ENCODE data around the gene IQGAP3. TPM values are rescaled to one million over a fixed set of nuclear protein-coding genes. Genes with fewer than 3 reads are reported as not detected.

The IQGAP3 gene
- polyA plus RNA-seq, 3 donors: 0.03 to 0.24 TPM; not detected in 1

DNA sequence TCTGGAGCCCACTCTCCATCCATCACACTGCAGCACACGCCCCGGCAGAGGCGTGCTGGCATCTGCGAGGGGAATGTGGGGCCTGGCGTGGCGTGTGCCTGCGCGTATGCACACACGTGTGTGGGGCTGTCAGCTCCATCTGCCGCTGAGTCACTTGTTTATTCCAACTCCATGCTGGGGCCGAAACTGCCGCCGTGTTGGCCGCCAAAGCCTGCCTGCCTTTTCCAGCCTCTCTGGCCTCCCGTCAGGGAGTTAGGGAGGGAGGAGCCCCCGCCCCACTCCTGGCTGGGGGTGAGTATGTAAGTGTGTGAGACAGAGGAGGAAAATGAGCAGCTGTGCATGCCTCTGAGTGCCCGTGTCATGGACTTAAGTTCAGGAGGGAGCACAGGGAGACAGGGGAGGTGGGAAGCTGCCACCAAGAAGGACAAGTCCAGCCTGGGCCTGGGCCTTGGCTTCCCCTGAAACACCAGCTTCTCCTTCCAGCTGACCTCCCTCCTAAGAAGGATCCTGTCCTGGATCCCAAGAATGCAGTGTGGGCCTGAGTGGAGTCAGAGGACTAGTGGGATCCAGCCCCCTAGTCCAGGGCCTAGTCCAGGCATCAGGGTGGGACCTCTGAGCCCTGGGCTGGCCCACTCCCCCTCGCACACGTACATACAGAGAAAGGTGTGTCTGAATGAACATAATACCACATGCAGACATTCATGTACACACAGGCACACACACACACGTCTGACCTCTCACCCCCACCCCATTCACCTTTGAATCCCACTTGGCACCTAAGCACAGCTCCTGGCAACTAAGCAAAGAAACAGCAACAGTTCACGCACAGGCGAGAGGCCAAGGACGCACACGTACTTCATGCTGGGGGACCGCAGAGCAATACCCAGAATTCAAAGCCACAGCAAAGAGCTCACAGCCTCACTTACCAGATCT is 96.5 kb downstream of the IQGAP3 start:
- Mint-ChIP-seq H3K36me3 (peaks cover 89 to 99% of the 10 kb centered on the region in 2 donors), H3K27ac (peak overlapping the region in 5 of 7 donors; percentile 31 to 63 (median 53)), H3K4me3 (no peak overlapping the region), H3K9me3 (peaks cover 0 to 2% (median 0%) of the 10 kb centered on the region in 7 donors), H3K4me1 (peaks cover 14% of the 10 kb centered on the region), H3K27me3 (ENCODE audit: low read depth in 3 of 3) (peaks cover 0 to 4% (median 0%) of the 10 kb centered on the region in 3 donors)
- H2AFZ ChIP-seq (ENCODE audit: insufficient read depth, low read depth, low read length, poor library complexity, severe bottlenecking): no peak overlapping the region
- H4K20me1 ChIP-seq (ENCODE audit: insufficient read depth, low read length): peaks cover 94% of the 10 kb centered on the region
- H3K79me2 ChIP-seq (ENCODE audit: insufficient read depth, low read length): peaks cover 77% of the 10 kb centered on the region
- TF ChIP-seq, protein P1, sequence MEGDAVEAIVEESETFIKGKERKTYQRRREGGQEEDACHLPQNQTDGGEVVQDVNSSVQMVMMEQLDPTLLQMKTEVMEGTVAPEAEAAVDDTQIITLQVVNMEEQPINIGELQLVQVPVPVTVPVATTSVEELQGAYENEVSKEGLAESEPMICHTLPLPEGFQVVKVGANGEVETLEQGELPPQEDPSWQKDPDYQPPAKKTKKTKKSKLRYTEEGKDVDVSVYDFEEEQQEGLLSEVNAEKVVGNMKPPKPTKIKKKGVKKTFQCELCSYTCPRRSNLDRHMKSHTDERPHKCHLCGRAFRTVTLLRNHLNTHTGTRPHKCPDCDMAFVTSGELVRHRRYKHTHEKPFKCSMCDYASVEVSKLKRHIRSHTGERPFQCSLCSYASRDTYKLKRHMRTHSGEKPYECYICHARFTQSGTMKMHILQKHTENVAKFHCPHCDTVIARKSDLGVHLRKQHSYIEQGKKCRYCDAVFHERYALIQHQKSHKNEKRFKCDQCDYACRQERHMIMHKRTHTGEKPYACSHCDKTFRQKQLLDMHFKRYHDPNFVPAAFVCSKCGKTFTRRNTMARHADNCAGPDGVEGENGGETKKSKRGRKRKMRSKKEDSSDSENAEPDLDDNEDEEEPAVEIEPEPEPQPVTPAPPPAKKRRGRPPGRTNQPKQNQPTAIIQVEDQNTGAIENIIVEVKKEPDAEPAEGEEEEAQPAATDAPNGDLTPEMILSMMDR (IDR thresholded peaks at IDR 0.05): no peak
- H3K27ac ChIP-seq (ENCODE audit: low read depth in 1 of 2, low read length in 2 of 2): peak overlapping the region in 1 of 2 donors; percentile 13
- no peaks in the 10 kb centered on the region for H3K27me3 ChIP-seq (ENCODE audit: control insufficient read depth in 2 of 2, insufficient read depth in 2 of 2, low read length in 2 of 2)
- H3K4me2 ChIP-seq (replicated peaks; ENCODE audit: extremely low read depth, low read length, poor library complexity, severe bottlenecking): no peak overlapping the region
- no peaks in the 10 kb centered on the region for H3K9me3 ChIP-seq (replicated peaks in 1 of 2; ENCODE audit: control insufficient read depth in 1 of 2, insufficient read depth in 1 of 2, low read length in 2 of 2)
- intact Hi-C loops (cut with micrococcal nuclease): loop anchor here in 1 of 2 donors (5.0 kb wide), 1 partner anchor 121 kb away; no protein-coding TSS in a partner anchor
- H3K9ac ChIP-seq (ENCODE audit: insufficient read depth, low read length, poor library complexity, severe bottlenecking): no peak overlapping the region
- H3K36me3 ChIP-seq (replicated peaks in 1 of 2; ENCODE audit: control insufficient read depth in 1 of 2, insufficient read depth in 2 of 2, low read length in 2 of 2): peaks cover 93 to 99% of the 10 kb centered on the region in 2 donors
- no peak for DNase-seq
- H3K4me3 ChIP-seq (replicated peaks in 1 of 3; ENCODE audit: low read depth in 2 of 3, low read length in 3 of 3): no peak overlapping the region
- 92% methylated on average over 19 of the region's 25 CpGs for WGBS (ENCODE audit: insufficient coverage)
- peaks cover 13 to 14% of the 10 kb centered on the region in 2 donors for H3K4me1 ChIP-seq (ENCODE audit: control insufficient read depth in 1 of 2, insufficient read depth in 2 of 2, low read length in 2 of 2)

Small RNA genes lying within 50 kb of the gene (small RNA-seq; reads per million reads assigned to genes)
- not detected for gene RF00019 (ENCODE audit: insufficient read length, low read depth)

Other genes with a start within 250 kb of the IQGAP3 start
- gene CCT3, start 234.3 kb downstream of the IQGAP3 start, polyA plus RNA-seq: 10 to 100 TPM; 65.3 to 97.3 (median 94.8) TPM
- gene TSACC, start 234.0 kb downstream of the IQGAP3 start, polyA plus RNA-seq: under 1 TPM in 1 of 3 donors, not detected in 2; 0.67 TPM
- gene RHBG, start 203.4 kb downstream of the IQGAP3 start, polyA plus RNA-seq: under 1 TPM in 1 of 3 donors, not detected in 2; 0.08 TPM
- gene MEF2D, start 71.8 kb downstream of the IQGAP3 start, polyA plus RNA-seq: 10 to 100 TPM in 1 of 3 donors, 1 to 10 TPM in 2; 4.5 to 66.4 (median 8.0) TPM
- under 1 TPM in 2 of 3 donors, not detected in 1; 0.14 to 0.31 TPM for gene TTC24, start 7.2 kb upstream of the IQGAP3 start, polyA plus RNA-seq
- gene NAXE, start 19.2 kb upstream of the IQGAP3 start, polyA plus RNA-seq: 10 to 100 TPM; 23.7 to 81.7 (median 54.9) TPM
- 1 to 10 TPM; 2.6 to 5.3 (median 4.9) TPM for gene GPATCH4, start 28.9 kb upstream of the IQGAP3 start, polyA plus RNA-seq
- gene HAPLN2, start 46.9 kb upstream of the IQGAP3 start, polyA plus RNA-seq: not detected
- not detected for gene BCAN, start 69.6 kb upstream of the IQGAP3 start, polyA plus RNA-seq
- gene NES, start 104.8 kb upstream of the IQGAP3 start, polyA plus RNA-seq: not detected
- 1 to 10 TPM in 1 of 3 donors, under 1 TPM in 1, not detected in 1; 0.23 to 1.8 TPM for gene CRABP2, start 133.0 kb upstream of the IQGAP3 start, polyA plus RNA-seq
- gene METTL25B, start 155.9 kb upstream of the IQGAP3 start, polyA plus RNA-seq: 10 to 100 TPM in 1 of 3 donors, 1 to 10 TPM in 2; 4.6 to 49.3 (median 4.8) TPM
- gene ISG20L2, start 156.2 kb upstream of the IQGAP3 start, polyA plus RNA-seq: 10 to 100 TPM; 17.2 to 23.5 (median 18.1) TPM
- gene MRPL24, start 168.5 kb upstream of the IQGAP3 start, polyA plus RNA-seq: 10 to 100 TPM; 28.7 to 47.0 (median 38.4) TPM
- gene HDGF, start 179.1 kb upstream of the IQGAP3 start, polyA plus RNA-seq: 10 to 100 TPM; 23.9 to 92.4 (median 49.9) TPM
- gene PRCC, start 195.0 kb upstream of the IQGAP3 start, polyA plus RNA-seq: 10 to 100 TPM; 26.7 to 37.1 (median 29.6) TPM
- under 1 TPM in 2 of 3 donors, not detected in 1; 0.17 to 0.20 TPM for gene SH2D2A, start 244.3 kb upstream of the IQGAP3 start, polyA plus RNA-seq